ENCODE measurements around the gene MIEN1.

- TF ChIP-seq CTCF (IDR thresholded peaks at IDR 0.05; ENCODE audit: insufficient read depth, low read depth, low read length) (no peak), EZH2 (IDR thresholded peaks at IDR 0.05; ENCODE audit: insufficient read depth, low read length) (no peak)
These were observed 14.1 kb downstream of the MIEN1 start for GRCh38 chr17:39716073-39716818.
